ENCODE data around the gene KCNAB1.

DNA sequence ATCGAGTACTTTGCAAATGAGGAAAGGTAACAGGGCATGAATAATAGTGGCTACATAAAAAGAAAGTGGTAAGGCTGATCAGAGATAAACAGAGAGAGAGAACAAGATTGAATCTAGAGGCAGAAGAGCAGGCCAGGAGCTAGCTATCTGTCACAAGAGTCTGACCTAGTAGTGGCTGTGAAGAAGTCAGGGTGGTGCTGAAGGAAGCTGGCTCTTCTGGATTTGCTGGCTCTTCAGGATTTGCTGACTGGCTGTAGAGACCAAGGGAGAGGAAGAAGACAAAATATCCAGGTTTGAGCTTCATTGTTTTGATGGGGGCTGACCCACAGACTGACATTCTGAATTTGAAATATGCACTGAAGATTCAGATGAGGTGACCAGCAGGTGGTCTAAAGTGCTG lies 292.2 kb downstream of the KCNAB1 start:
- TF ChIP-seq, protein P1, sequence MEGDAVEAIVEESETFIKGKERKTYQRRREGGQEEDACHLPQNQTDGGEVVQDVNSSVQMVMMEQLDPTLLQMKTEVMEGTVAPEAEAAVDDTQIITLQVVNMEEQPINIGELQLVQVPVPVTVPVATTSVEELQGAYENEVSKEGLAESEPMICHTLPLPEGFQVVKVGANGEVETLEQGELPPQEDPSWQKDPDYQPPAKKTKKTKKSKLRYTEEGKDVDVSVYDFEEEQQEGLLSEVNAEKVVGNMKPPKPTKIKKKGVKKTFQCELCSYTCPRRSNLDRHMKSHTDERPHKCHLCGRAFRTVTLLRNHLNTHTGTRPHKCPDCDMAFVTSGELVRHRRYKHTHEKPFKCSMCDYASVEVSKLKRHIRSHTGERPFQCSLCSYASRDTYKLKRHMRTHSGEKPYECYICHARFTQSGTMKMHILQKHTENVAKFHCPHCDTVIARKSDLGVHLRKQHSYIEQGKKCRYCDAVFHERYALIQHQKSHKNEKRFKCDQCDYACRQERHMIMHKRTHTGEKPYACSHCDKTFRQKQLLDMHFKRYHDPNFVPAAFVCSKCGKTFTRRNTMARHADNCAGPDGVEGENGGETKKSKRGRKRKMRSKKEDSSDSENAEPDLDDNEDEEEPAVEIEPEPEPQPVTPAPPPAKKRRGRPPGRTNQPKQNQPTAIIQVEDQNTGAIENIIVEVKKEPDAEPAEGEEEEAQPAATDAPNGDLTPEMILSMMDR (IDR thresholded peaks at IDR 0.05), result no peak
- no peak for TF ChIP-seq POLR2A (IDR thresholded peaks at IDR 0.05)

All from transverse colon (tissue), 3 donors.